Measurements from ENCODE around the gene CAPN11.

- TF ChIP-seq CTCF (IDR thresholded peaks at IDR 0.05; ENCODE audit: low read depth, low read length, missing input control) (no peak), HNF4A (conservative IDR thresholded peaks at IDR 0.05) (peak in 1 of 2 donors; percentile 40), RXRA (IDR thresholded peaks at IDR 0.05) (peak; percentile 48 to 58), YY1 (IDR thresholded peaks at IDR 0.05) (no peak), RAD21 (IDR thresholded peaks at IDR 0.05) (no peak), SP1 (IDR thresholded peaks at IDR 0.05) (peak; percentile 22), MAX (IDR thresholded peaks at IDR 0.05) (no peak), TAF1 (conservative IDR thresholded peaks at IDR 0.05) (no peak), ATF3 (IDR thresholded peaks at IDR 0.05) (no peak), ZBTB33 (IDR thresholded peaks at IDR 0.05) (no peak), JUND (IDR thresholded peaks at IDR 0.05) (no peak)
These were observed 67.1 kb downstream of the CAPN11 start for GRCh38 chr6:44225579-44226325.

Measured in liver (tissue), 3 donors.